ENCODE results near the gene HNRNPA1L2. TPM values are rescaled to one million over a fixed set of nuclear protein-coding genes. Genes with fewer than 3 reads are reported as not detected.

The HNRNPA1L2 gene
- 3.0 and 3.3 TPM in 2 replicates for total RNA-seq

DNA sequence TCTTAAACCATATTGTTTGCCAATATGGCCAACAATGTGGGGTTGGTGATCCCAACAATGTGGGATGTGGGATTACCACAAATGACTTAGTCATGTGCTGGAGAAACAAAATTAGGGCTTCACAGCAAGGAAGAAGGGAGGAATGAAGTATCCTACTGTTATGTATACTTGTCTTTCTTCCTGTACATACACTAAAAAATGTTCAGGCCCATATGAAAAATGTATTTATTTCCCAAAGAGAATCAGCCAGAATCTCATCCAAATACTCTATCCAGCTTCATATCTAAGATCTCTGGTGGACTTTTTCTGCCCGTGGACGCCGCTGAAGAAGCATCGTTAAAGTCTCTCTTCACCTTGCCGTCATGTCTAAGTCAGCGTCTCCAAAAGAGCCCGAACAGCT, at the start of gene HNRNPA1L2:
Gene HNRNPA1L2 (plus strand): TSS at position 301 of the 400 bp plus-strand sequence. CDS start 62 bp downstream, at position 363.

DNA sequence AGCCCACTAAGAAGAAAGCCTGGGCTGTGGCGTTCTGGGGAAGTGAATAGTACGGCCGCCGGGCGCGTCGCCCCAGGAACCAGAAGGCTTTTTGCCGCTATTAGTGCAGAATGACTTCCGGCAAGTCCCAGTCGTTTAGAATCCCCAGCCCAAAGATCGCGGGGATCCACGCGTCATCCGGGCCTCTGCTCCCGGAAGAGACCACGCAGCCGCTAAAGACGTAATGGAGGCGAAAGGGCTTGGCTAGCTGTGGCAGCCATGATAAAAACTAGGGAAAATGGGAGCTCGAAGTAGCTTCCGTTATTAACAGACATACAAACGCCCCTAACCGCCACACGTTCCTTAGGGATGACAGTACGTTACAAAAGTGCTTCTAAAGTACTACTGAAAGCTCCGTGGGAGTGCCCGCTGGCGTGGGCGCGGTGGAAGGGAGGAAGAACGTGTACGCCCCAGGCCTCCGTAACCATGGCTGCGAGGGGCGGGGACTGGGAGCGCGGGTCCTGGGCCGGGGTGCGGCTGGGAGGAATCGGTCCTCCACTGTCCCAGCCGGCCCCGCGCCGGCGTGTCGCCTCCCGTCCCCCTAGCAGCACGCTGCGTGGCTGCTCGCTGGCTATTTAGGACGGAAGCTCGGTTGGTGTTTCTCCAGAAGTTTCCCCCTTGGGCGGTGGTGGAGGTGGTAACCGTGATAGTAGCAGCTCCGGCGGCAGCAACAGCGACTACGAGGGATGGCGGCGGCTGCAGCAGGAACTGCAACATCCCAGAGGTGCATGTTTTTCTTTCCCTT, 10.2 kb downstream of the HNRNPA1L2 start, which contains the start of gene SUGT1:
Gene SUGT1 (plus strand): TSS at position 641 of the 784 bp plus-strand sequence. CDS start 85 bp downstream, at position 726.

Other genes starting within 250 kb of the HNRNPA1L2 start
- gene THSD1, start 236.3 kb upstream of the HNRNPA1L2 start, total RNA-seq, result 3.9 and 9.0 TPM in 2 replicates
- 14.0 and 17.8 TPM in 2 replicates for gene VPS36, start 191.8 kb upstream of the HNRNPA1L2 start, total RNA-seq
- gene CKAP2, start 187.0 kb upstream of the HNRNPA1L2 start, total RNA-seq, result 3.5 and 8.7 TPM in 2 replicates
- 36.3 and 37.8 TPM in 2 replicates for gene SUGT1, start 10.4 kb downstream of the HNRNPA1L2 start, total RNA-seq
- gene CNMD, start 97.4 kb downstream of the HNRNPA1L2 start, total RNA-seq, result not detected in 2 replicates
- gene PCDH8, start 206.2 kb downstream of the HNRNPA1L2 start, total RNA-seq, result not detected in 2 replicates

Measured in bronchial smooth muscle cell (primary cell).